K562 (cell line): ENCODE results near the gene NTRK3. TPM values are rescaled to one million over a fixed set of nuclear protein-coding genes. Genes with fewer than 3 reads are reported as not detected.

Experiments
- ATAC-seq: fragments of 200-7000 bp; cut with Tn5 transposase; 3 replicates; pipeline ENCODE4 v1.9.1; 2020; ENCODE audit warnings: moderate library complexity
- BruUV-seq: library from RNA; stranded (reverse); fragments of 400-500 nt; replicated peaks from 2 replicates; lab custom pipeline; 2021; lab: Mats Ljungman, UMichigan
- CTCF ChIA-PET: fragments of 300-600 bp; formaldehyde crosslinking; extraction: SDS; loops from one replicate; lab custom pipeline; 2021; ENCODE audit warnings: low intra/inter-chr PET ratio; lab: Yijun Ruan, JAX
- POLR2A ChIA-PET: fragments of 300-600, 350-650 bp; sonication (Branson Sonifier 250); formaldehyde crosslinking; extraction: SDS; loops from one replicate; lab custom pipeline; 2021; ENCODE audit warnings: antibody characterized with exemption, inconsistent platforms; lab: Yijun Ruan, JAX
- DNase-seq, 4 experiments: peaks; one replicate each; pipeline versions ENCODE4 v3.0.0 to v3.0.0-alpha.2; 2011 to 2018; ENCODE audit warnings: low spot score in 3 of 4, mixed read lengths in 3 of 4; ENCODE audit errors: extremely low read depth in 1 of 4
- FAIRE-seq: peaks from 2 replicates; lab custom pipeline; 2011; peaks lifted over from hg19 to GRCh38; lab: Jason Lieb, UNC
- H2AFZ ChIP-seq: 2 replicates; pipeline ENCODE4 v1.6.0; 2011; ENCODE audit warnings: low read depth, low read length, control low read depth, inconsistent platforms
- H3K27ac ChIP-seq: fragments of 200-600 bp; 3 replicates; pipeline ENCODE4 v1.8.0; 2011; ENCODE audit warnings: low read depth, mild to moderate bottlenecking, control low read depth, inconsistent platforms, low read length, moderate library complexity, mixed read lengths; ENCODE audit errors: extremely low read depth
- H3K27me3 ChIP-seq, 2 experiments: fragments of 300-600 bp in 1 of 2; 2 replicates in 1 of 2; 3 replicates in 1 of 2; pipeline versions ENCODE4 v1.6.0 to v1.8.0; 2011; ENCODE audit warnings: inconsistent platforms in 2 of 2, low read length in 2 of 2, mild to moderate bottlenecking in 1 of 2, mixed read lengths in 1 of 2, moderate library complexity in 1 of 2; ENCODE audit not compliant: control insufficient read depth in 2 of 2, insufficient read depth in 2 of 2
- H3K36me3 ChIP-seq: fragments of 300-600 bp; 3 replicates; pipeline ENCODE4 v1.8.0; 2011; ENCODE audit warnings: mild to moderate bottlenecking, low read length, inconsistent platforms; ENCODE audit not compliant: control insufficient read depth, insufficient read depth
- H3K4me1 ChIP-seq, 2 experiments: fragments of 200-600 bp in 1 of 2; replicated peaks in 1 of 2; 2 replicates in 1 of 2; 3 replicates in 1 of 2; pipeline versions ENCODE4 v1.5.1 to v1.8.0; 2011; ENCODE audit warnings: inconsistent platforms in 2 of 2, low read length in 2 of 2, mild to moderate bottlenecking in 1 of 2, mixed read lengths in 1 of 2, moderate library complexity in 1 of 2; ENCODE audit not compliant: control insufficient read depth in 2 of 2, insufficient read depth in 2 of 2
- H3K4me2 ChIP-seq: 2 replicates; pipeline ENCODE4 v1.6.1; 2011; ENCODE audit warnings: low read length, control low read depth, inconsistent platforms, mixed read lengths; ENCODE audit not compliant: insufficient read depth
- H3K4me3 ChIP-seq: fragments of 200-600 bp; sonication (generic), shearing (Covaris generic); 2 replicates; pipeline ENCODE4 v1.5.1; 2016; ENCODE audit warnings: control low read depth, inconsistent platforms
- H3K79me2 ChIP-seq: fragments of 200-600 bp; 3 replicates; pipeline ENCODE4 v1.8.0; 2011; ENCODE audit warnings: low read length, inconsistent platforms; ENCODE audit not compliant: control insufficient read depth, insufficient read depth
- H3K9ac ChIP-seq, 2 experiments: 2 replicates each; pipeline versions ENCODE4 v1.6.0 to v1.6.1; 2011; ENCODE audit warnings: low read depth in 2 of 2, low read length in 2 of 2, control low read depth in 1 of 2, inconsistent platforms in 1 of 2, mild to moderate bottlenecking in 1 of 2, mixed read lengths in 1 of 2; ENCODE audit not compliant: insufficient read depth in 1 of 2
- H3K9me1 ChIP-seq: one replicate; pipeline ENCODE4 v1.6.0; 2011; ENCODE audit warnings: inconsistent platforms, mild to moderate bottlenecking, low read length, moderate library complexity; ENCODE audit not compliant: control insufficient read depth, insufficient read depth
- H3K9me3 ChIP-seq: replicated peaks from 2 replicates; pipeline ENCODE4 v1.5.1; 2011; ENCODE audit warnings: low read depth, low read length, inconsistent platforms; ENCODE audit not compliant: control insufficient read depth, insufficient read depth
- H4K20me1 ChIP-seq: replicated peaks from 2 replicates; pipeline ENCODE4 v1.6.1; 2011; ENCODE audit warnings: low read length, inconsistent platforms, mixed read lengths; ENCODE audit not compliant: control insufficient read depth, insufficient read depth
- CREB3 ChIP-seq: fragments of 450-650 bp; conservative IDR thresholded peaks from 2 replicates; pipeline ENCODE4 v1.6.1; 2016; ENCODE audit warnings: missing genetic modification characterization, low read depth, mild to moderate bottlenecking, missing compliant biosample characterization, moderate library complexity
- CTBP1 ChIP-seq: fragments of 450-650 bp; IDR thresholded peaks from 2 replicates; pipeline ENCODE4 v1.6.1; 2016; ENCODE audit warnings: borderline replicate concordance
- ESRRB ChIP-seq: fragments of 250-450 bp; sonication (Bioruptor Pico); IDR thresholded peaks from 2 replicates; pipeline ENCODE4 v1.5.0; 2020; ENCODE audit warnings: mild to moderate bottlenecking, moderate library complexity, borderline replicate concordance
- ILK ChIP-seq: fragments of 450-650 bp; IDR thresholded peaks from 2 replicates; pipeline ENCODE4 v1.6.1; 2016; ENCODE audit warnings: missing genetic modification characterization, low read depth, mild to moderate bottlenecking, missing compliant biosample characterization, moderate library complexity, borderline replicate concordance
- IRF9 ChIP-seq: fragments of 450-650 bp; IDR thresholded peaks from 2 replicates; pipeline ENCODE4 v1.6.1; 2016; ENCODE audit warnings: missing biosample characterization, missing genetic modification characterization
- MEIS2 ChIP-seq: fragments of 450-650 bp; IDR thresholded peaks from 2 replicates; pipeline ENCODE4 v1.6.1; 2014; ENCODE audit warnings: mild to moderate bottlenecking; ENCODE audit not compliant: partially characterized antibody
- NCOA1 ChIP-seq: fragments of 450-650 bp; IDR thresholded peaks from 2 replicates; pipeline ENCODE4 v1.6.1; 2016; ENCODE audit warnings: low read depth
- NCOR1 ChIP-seq: fragments of 450-650 bp; IDR thresholded peaks from 2 replicates; pipeline ENCODE4 v1.6.1; 2016; ENCODE audit warnings: mild to moderate bottlenecking, moderate library complexity
- NFE2 ChIP-seq: IDR thresholded peaks from 2 replicates; pipeline ENCODE4 v1.6.1; 2014; ENCODE audit warnings: antibody characterized with exemption, low read depth
- NR1H2 ChIP-seq: sonication (generic); formaldehyde crosslinking; IDR thresholded peaks from 2 replicates; pipeline ENCODE4 v1.4.0; 2020; ENCODE audit warnings: mild to moderate bottlenecking, missing genetic modification reagents
- RAD21 ChIP-seq, 2 experiments: fragments of 250-450 bp in 1 of 2; fragments of 450-650 bp in 1 of 2; sonication (Bioruptor Pico) in 1 of 2; formaldehyde crosslinking in 1 of 2; IDR thresholded peaks in 1 of 2; conservative IDR thresholded peaks in 1 of 2; 2 replicates each; pipeline versions ENCODE4 v1.4.0 to v1.8.0; 2020 to 2022; ENCODE audit warnings: mild to moderate bottlenecking in 2 of 2, moderate library complexity in 1 of 2
- ZFP30 ChIP-seq: fragments of 250-450 bp; sonication (Bioruptor Pico); IDR thresholded peaks from 2 replicates; pipeline ENCODE4 v1.8.0; 2022; ENCODE audit warnings: moderate library complexity, mild to moderate bottlenecking, inconsistent platforms, borderline replicate concordance
- ZNF140 ChIP-seq: fragments of 250-450 bp; sonication (Bioruptor Pico); IDR thresholded peaks from 2 replicates; pipeline ENCODE4 v1.8.0; 2021; ENCODE audit warnings: moderate library complexity, mild to moderate bottlenecking, inconsistent platforms
- ZNF212 ChIP-seq: fragments of 450-650 bp; formaldehyde crosslinking; IDR thresholded peaks from 2 replicates; pipeline ENCODE4 v1.4.0; 2020; ENCODE audit warnings: mild to moderate bottlenecking
- ZNF253 ChIP-seq: fragments of 250-450 bp; sonication (Bioruptor Pico); conservative IDR thresholded peaks from 2 replicates; pipeline ENCODE4 v1.6.1; 2021; ENCODE audit warnings: mild to moderate bottlenecking
- ZNF316 ChIP-seq: fragments of 450-650 bp; IDR thresholded peaks from 2 replicates; pipeline ENCODE4 v1.6.1; 2016
- ZNF395 ChIP-seq: fragments of 200-800 bp; sonication (Bioruptor generic); IDR thresholded peaks from 2 replicates; pipeline ENCODE4 v1.6.1; 2017; ENCODE audit warnings: missing genetic modification characterization, missing compliant biosample characterization
- ZNF449 ChIP-seq: fragments of 250-450 bp; sonication (Bioruptor Pico); IDR thresholded peaks from 2 replicates; pipeline ENCODE4 v1.8.0; 2022; ENCODE audit warnings: moderate library complexity, mild to moderate bottlenecking, inconsistent platforms
- WGBS: fragments of 100-300 bp; shearing (Covaris generic); methylation state at CpG from one replicate; pipeline ENCODE4 v1.1.6; 2016; ENCODE audit warnings: low coverage, mixed read lengths; ENCODE audit not compliant: insufficient coverage; ENCODE audit errors: missing lambda C conversion rate; 5-methylcytosine and 5-hydroxymethylcytosine counted together
- in situ Hi-C: fragments of 300-500 bp; cut with MboI; formaldehyde crosslinking; loops from 4 replicates; pipeline ENCODE4 v1.15.0; 2018; ENCODE audit warnings: inconsistent platforms, mixed read lengths
- intact Hi-C: fragments of 100-400 bp; cut with micrococcal nuclease; formaldehyde crosslinking; loops from 2 replicates; pipeline ENCODE4 v1.14.2; 2022
- polyA plus RNA-seq, 8 experiments: library from polyadenylated mRNA; depleted of rRNA in 4 of 8; stranded (reverse) in 5 of 8; unstranded in 3 of 8; fragments of >200 nt; fragmentation: Nextera tagmentation in 2 of 8; fragmentation: Illumina TruSeq in 1 of 8; extraction: Ambion mirVana in 2 of 8; extraction: Trizol in 1 of 8; gene quantifications; 2 replicates each; pipeline versions ENCODE4 v1.2.1 to v1.2.3, GENCODE V29; 2011 to 2014; ENCODE audit warnings: inconsistent platforms in 1 of 8, missing spikeins in 1 of 8
- total RNA-seq, 7 experiments: library from RNA; depleted of rRNA in 6 of 7; stranded (reverse); fragments of >200 nt in 6 of 7; fragmentation: Illumina TruSeq in 2 of 7; extraction: Trizol in 2 of 7; gene quantifications; 2 replicates each; pipeline versions ENCODE4 v1.2.1 to v1.2.3, GENCODE V29; 2011 to 2021; ENCODE audit warnings: low replicate concordance in 1 of 7

NTRK3 gene
- total and polyA plus RNA-seq, 9 of the 15 experiments (the other 6 are each of a cell fraction or from before 2014, with no cell fraction given) = 0.11 to 0.13 TPM; not detected in 7

- no peak for TF ChIP-seq ILK (tag)
- TF ChIP-seq ZNF316 = no peak
- no peak for TF ChIP-seq CREB3
- TF ChIP-seq ZNF449 (CRISPR knock-in tag) = no peak
- TF ChIP-seq, all 486 proteins: peak for 0
Observed at GRCh38 chr15:88178631-88179030, 77.9 kb downstream of the NTRK3 start (continued).

GRCh38 chr15:88177451-88177850 lies 79.1 kb downstream of the NTRK3 start:
- H3K4me1 ChIP-seq = no peaks in the 10 kb centered on the region
- no peak overlapping the region for H3K4me2 ChIP-seq
- H3K27ac ChIP-seq = no peak overlapping the region
- intact Hi-C loops = no loop called here
- H3K9me3 ChIP-seq = no peaks in the 10 kb centered on the region
- in situ Hi-C loops = no loop called here
- BruUV-seq = no TSS peak
- ATAC-seq = no peak
- FAIRE-seq = no peak
- H3K9me1 ChIP-seq = no peaks in the 10 kb centered on the region
- no peaks in the 10 kb centered on the region for H3K79me2 ChIP-seq
- H3K4me3 ChIP-seq = no peak overlapping the region
- ChIA-PET CTCF (no interaction called here), POLR2A (interaction anchor here (0.6 to 0.8 kb wide), 2 partner anchors 18 to 133 kb away, joined by 3 to 5 read pairs; no protein-coding TSS in a partner anchor)
- no peaks in the 10 kb centered on the region for H3K36me3 ChIP-seq
- no peak overlapping the region for H3K9ac ChIP-seq
- DNase-seq = no peak
- WGBS = 0% methylated on average over 1 of the region's 1 CpG
- H3K27me3 ChIP-seq = no peaks in the 10 kb centered on the region
- H4K20me1 ChIP-seq = no peaks in the 10 kb centered on the region
- no peak overlapping the region for H2AFZ ChIP-seq
- TF ChIP-seq IRF9 (no peak), NCOR1 (no peak), ZNF140 (CRISPR knock-in tag) (no peak), ZFP30 (CRISPR knock-in tag) (no peak), NFE2 (no peak), ZNF395 (CRISPR knock-in tag) (no peak), ZNF212 (CRISPR knock-in tag) (no peak), RAD21 (CRISPR knock-in tag; conservative IDR thresholded peaks at IDR 0.05 in 1 of 2, IDR thresholded peaks at IDR 0.05 in 1 of 2) (no peak), ESRRB (no peak), ZNF253 (CRISPR knock-in tag) (no peak), MEIS2 (no peak), CTBP1 (no peak), NCOA1 (no peak), NR1H2 (no peak)
